Sigmoid colon (tissue), 4 donors: Measurements from ENCODE around the gene YEATS4.

ENCODE experiments used
- EP300 ChIP-seq, 4 donors: sonication (generic); formaldehyde crosslinking; IDR thresholded peaks; one replicate each; pipeline ENCODE4 v1.6.1; 2017; ENCODE audit warnings: antibody characterized with exemption in 4 of 4
- POLR2A ChIP-seq, 2 donors: fragments of 450-650 bp; IDR thresholded peaks; one replicate each; pipeline ENCODE4 v1.6.1; 2016; ENCODE audit warnings: antibody characterized with exemption in 2 of 2, mild to moderate bottlenecking in 2 of 2, moderate library complexity in 2 of 2
- POLR2AphosphoS5 ChIP-seq, 4 donors: sonication (generic); formaldehyde crosslinking; IDR thresholded peaks; one replicate each; pipeline ENCODE4 v1.6.1; 2017; ENCODE audit warnings: antibody characterized with exemption in 4 of 4
- TF ChIP-seq, protein P1 (sequence below), 4 experiments: fragments of 450-650 bp in 3 of 4; fragments of 200-600 bp in 1 of 4; IDR thresholded peaks; one replicate each; pipeline ENCODE4 v1.5.1; 2016 to 2019; ENCODE audit warnings: antibody characterized with exemption in 4 of 4, mild to moderate bottlenecking in 3 of 4, moderate library complexity in 2 of 4

GRCh38 chr12:69338120-69338859 lies 21.3 kb upstream of the YEATS4 start:
- no peak for TF ChIP-seq POLR2A (IDR thresholded peaks at IDR 0.05)
- TF ChIP-seq, protein P1, sequence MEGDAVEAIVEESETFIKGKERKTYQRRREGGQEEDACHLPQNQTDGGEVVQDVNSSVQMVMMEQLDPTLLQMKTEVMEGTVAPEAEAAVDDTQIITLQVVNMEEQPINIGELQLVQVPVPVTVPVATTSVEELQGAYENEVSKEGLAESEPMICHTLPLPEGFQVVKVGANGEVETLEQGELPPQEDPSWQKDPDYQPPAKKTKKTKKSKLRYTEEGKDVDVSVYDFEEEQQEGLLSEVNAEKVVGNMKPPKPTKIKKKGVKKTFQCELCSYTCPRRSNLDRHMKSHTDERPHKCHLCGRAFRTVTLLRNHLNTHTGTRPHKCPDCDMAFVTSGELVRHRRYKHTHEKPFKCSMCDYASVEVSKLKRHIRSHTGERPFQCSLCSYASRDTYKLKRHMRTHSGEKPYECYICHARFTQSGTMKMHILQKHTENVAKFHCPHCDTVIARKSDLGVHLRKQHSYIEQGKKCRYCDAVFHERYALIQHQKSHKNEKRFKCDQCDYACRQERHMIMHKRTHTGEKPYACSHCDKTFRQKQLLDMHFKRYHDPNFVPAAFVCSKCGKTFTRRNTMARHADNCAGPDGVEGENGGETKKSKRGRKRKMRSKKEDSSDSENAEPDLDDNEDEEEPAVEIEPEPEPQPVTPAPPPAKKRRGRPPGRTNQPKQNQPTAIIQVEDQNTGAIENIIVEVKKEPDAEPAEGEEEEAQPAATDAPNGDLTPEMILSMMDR (IDR thresholded peaks at IDR 0.05) = no peak
- TF ChIP-seq EP300 (IDR thresholded peaks at IDR 0.05) = no peak
- no peak for TF ChIP-seq POLR2AphosphoS5 (IDR thresholded peaks at IDR 0.05)
